Caco-2 (cell line): ENCODE results near the gene PRSS53. TPM values are rescaled to one million over a fixed set of nuclear protein-coding genes. Genes with fewer than 3 reads are reported as not detected.

Source experiments
- BruUV-seq: library from RNA; stranded (reverse); fragments of 400-500 nt; replicated peaks from 2 replicates; lab custom pipeline; 2021; lab: Mats Ljungman, UMichigan
- CTCF ChIA-PET: fragments of 300-600 bp; sonication (Branson Sonifier 250); formaldehyde crosslinking; loops from one replicate; lab custom pipeline; 2022; ENCODE audit warnings: antibody characterized with exemption; lab: Charles Lee
- POLR2A ChIA-PET: fragments of 300-600 bp; sonication (Branson Sonifier 250); formaldehyde crosslinking; loops from one replicate; lab custom pipeline; 2022; ENCODE audit warnings: antibody characterized with exemption; lab: Charles Lee
- DNase-seq, 2 experiments: peaks; one replicate each; pipeline versions ENCODE4 v3.0.0 to v3.0.0-alpha.2; 2020 to 2022
- H3K27me3 ChIP-seq: replicated peaks from 2 replicates; pipeline ENCODE4 v1.6.0; 2011; ENCODE audit warnings: low read length; ENCODE audit not compliant: control insufficient read depth, insufficient read depth
- H3K36me3 ChIP-seq: 2 replicates; pipeline ENCODE4 v1.5.1; 2011; ENCODE audit warnings: low read length; ENCODE audit not compliant: control insufficient read depth, insufficient read depth
- H3K4me1 ChIP-seq: fragments of 250-450 bp; sonication (Bioruptor Pico); 2 replicates; pipeline ENCODE4 v1.5.1; 2020; ENCODE audit warnings: mild to moderate bottlenecking
- H3K4me3 ChIP-seq: 2 replicates; pipeline ENCODE4 v1.5.1; 2011; ENCODE audit warnings: low read depth, mild to moderate bottlenecking, control low read depth, low read length
- H3K9me3 ChIP-seq: fragments of 250-450 bp; sonication (Bioruptor Pico); 2 replicates; pipeline ENCODE4 v1.5.1; 2020; ENCODE audit warnings: mild to moderate bottlenecking, moderate library complexity
- H3K27ac Mint-ChIP-seq: one replicate; pipeline ENCODE4 v1.8.0; 2022; ENCODE audit warnings: mixed read lengths; ENCODE audit not compliant: unreplicated experiment
- H3K27me3 Mint-ChIP-seq: one replicate; pipeline ENCODE4 v1.8.0; 2022; ENCODE audit warnings: mixed read lengths; ENCODE audit not compliant: insufficient read depth, unreplicated experiment
- H3K36me3 Mint-ChIP-seq: one replicate; pipeline ENCODE4 v1.8.0; 2022; ENCODE audit warnings: mild to moderate bottlenecking, mixed read lengths; ENCODE audit not compliant: insufficient read depth, unreplicated experiment
- H3K4me1 Mint-ChIP-seq: one replicate; pipeline ENCODE4 v1.8.0; 2022; ENCODE audit warnings: low read depth, mixed read lengths; ENCODE audit not compliant: unreplicated experiment
- H3K4me3 Mint-ChIP-seq: one replicate; pipeline ENCODE4 v1.8.0; 2022; ENCODE audit warnings: mild to moderate bottlenecking, moderate library complexity, mixed read lengths; ENCODE audit not compliant: unreplicated experiment
- H3K9me3 Mint-ChIP-seq: one replicate; pipeline ENCODE4 v1.8.0; 2022; ENCODE audit warnings: mixed read lengths; ENCODE audit not compliant: unreplicated experiment
- CTCF ChIP-seq, 2 experiments: fragments of 200-600 bp in 1 of 2; IDR thresholded peaks; 1 replicate in 1 of 2; 2 replicates in 1 of 2; pipeline versions ENCODE4 v1.5.1 to v1.8.0; 2011 to 2022; ENCODE audit warnings: antibody characterized with exemption in 1 of 2, control low read depth in 1 of 2, inconsistent platforms in 1 of 2, low read depth in 1 of 2, low read length in 1 of 2, mild to moderate bottlenecking in 1 of 2, moderate library complexity in 1 of 2; ENCODE audit not compliant: insufficient read depth in 1 of 2, severe bottlenecking in 1 of 2, unreplicated experiment in 1 of 2
- intact Hi-C: fragments of 100-400 bp; cut with micrococcal nuclease; formaldehyde crosslinking; loops from one replicate; pipeline ENCODE4 v1.10.0; 2022; ENCODE audit not compliant: unreplicated experiment
- total RNA-seq: library from RNA; stranded (reverse); gene quantifications from 2 replicates; pipeline ENCODE4 v1.2.3, GENCODE V29; 2022

The PRSS53 gene
- total RNA-seq, 1 experiment from 2014 or later, result 1.8 TPM

GRCh38 chr16:31113121-31114120 is 24.7 kb upstream of the PRSS53 start:
- no peaks in the 10 kb centered on the region for H3K27me3 Mint-ChIP-seq
- peaks cover 18% of the 10 kb centered on the region for H3K4me1 Mint-ChIP-seq
- H3K4me1 ChIP-seq, result peaks cover 16% of the 10 kb centered on the region
- no peaks in the 10 kb centered on the region for H3K27me3 ChIP-seq
- H3K4me3 Mint-ChIP-seq, result no peak overlapping the region
- H3K9me3 Mint-ChIP-seq, result no peaks in the 10 kb centered on the region
- POLR2A ChIA-PET, result no interaction called here
- H3K36me3 Mint-ChIP-seq, result peaks cover 36% of the 10 kb centered on the region
- peak in 1 of 2 experiments; percentile 43 for DNase-seq
- no peaks in the 10 kb centered on the region for H3K36me3 ChIP-seq
- intact Hi-C loops, result no loop called here
- no peak for TF ChIP-seq CTCF (IDR thresholded peaks at IDR 0.05; ENCODE audit: insufficient read depth in 1 of 2, low read depth in 1 of 2, low read length in 1 of 2, severe bottlenecking in 1 of 2, unreplicated experiment in 1 of 2)
- CTCF ChIA-PET, result no interaction called here
- H3K4me3 ChIP-seq, result no peak overlapping the region
- no peak overlapping the region for H3K27ac Mint-ChIP-seq
- no peaks in the 10 kb centered on the region for H3K9me3 ChIP-seq
- no TSS peak for BruUV-seq

- Mint-ChIP-seq H3K27ac (no peak overlapping the region), H3K4me1 (peaks cover 12% of the 10 kb centered on the region), H3K36me3 (peaks cover 31% of the 10 kb centered on the region), H3K4me3 (no peak overlapping the region), H3K27me3 (no peaks in the 10 kb centered on the region), H3K9me3 (no peaks in the 10 kb centered on the region)
- H3K9me3 ChIP-seq, result no peaks in the 10 kb centered on the region
- BruUV-seq, result no TSS peak
- no peak for TF ChIP-seq CTCF (IDR thresholded peaks at IDR 0.05; ENCODE audit: insufficient read depth in 1 of 2, low read depth in 1 of 2, low read length in 1 of 2, severe bottlenecking in 1 of 2, unreplicated experiment in 1 of 2)
- no peaks in the 10 kb centered on the region for H3K36me3 ChIP-seq
- POLR2A ChIA-PET, result no interaction called here
- DNase-seq, result no peak
- H3K27me3 ChIP-seq, result no peaks in the 10 kb centered on the region
- H3K4me3 ChIP-seq, result no peak overlapping the region
- intact Hi-C loops, result no loop called here
- H3K4me1 ChIP-seq, result peaks cover 16% of the 10 kb centered on the region
- CTCF ChIA-PET, result no interaction called here
Measured at GRCh38 chr16:31112711-31113110, 24.0 kb upstream of the PRSS53 start.

- Histone ChIP-seq H3K4me1 (peaks cover 16% of the 10 kb centered on the region), H3K9me3 (no peaks in the 10 kb centered on the region), H3K27me3 (no peaks in the 10 kb centered on the region), H3K36me3 (no peaks in the 10 kb centered on the region), H3K4me3 (no peak overlapping the region)
- BruUV-seq, result no TSS peak
- ChIA-PET CTCF (no interaction called here), POLR2A (no interaction called here)
- Mint-ChIP-seq H3K9me3 (no peaks in the 10 kb centered on the region), H3K27ac (no peak overlapping the region), H3K4me3 (no peak overlapping the region), H3K4me1 (peaks cover 12% of the 10 kb centered on the region), H3K36me3 (peaks cover 24% of the 10 kb centered on the region), H3K27me3 (no peaks in the 10 kb centered on the region)
- no peak for TF ChIP-seq CTCF (IDR thresholded peaks at IDR 0.05; ENCODE audit: insufficient read depth in 1 of 2, low read depth in 1 of 2, low read length in 1 of 2, severe bottlenecking in 1 of 2, unreplicated experiment in 1 of 2)
- intact Hi-C loops, result no loop called here
- DNase-seq, result no peak
Measured at GRCh38 chr16:31111881-31112466, 23.2 kb upstream of the PRSS53 start.
